ENCODE results near the gene MLLT10. TPM values are rescaled to one million over a fixed set of nuclear protein-coding genes. Genes with fewer than 3 reads are reported as not detected.

The MLLT10 gene
- total RNA-seq, 1 experiment from 2014 or later: 48.4 TPM

DNA sequence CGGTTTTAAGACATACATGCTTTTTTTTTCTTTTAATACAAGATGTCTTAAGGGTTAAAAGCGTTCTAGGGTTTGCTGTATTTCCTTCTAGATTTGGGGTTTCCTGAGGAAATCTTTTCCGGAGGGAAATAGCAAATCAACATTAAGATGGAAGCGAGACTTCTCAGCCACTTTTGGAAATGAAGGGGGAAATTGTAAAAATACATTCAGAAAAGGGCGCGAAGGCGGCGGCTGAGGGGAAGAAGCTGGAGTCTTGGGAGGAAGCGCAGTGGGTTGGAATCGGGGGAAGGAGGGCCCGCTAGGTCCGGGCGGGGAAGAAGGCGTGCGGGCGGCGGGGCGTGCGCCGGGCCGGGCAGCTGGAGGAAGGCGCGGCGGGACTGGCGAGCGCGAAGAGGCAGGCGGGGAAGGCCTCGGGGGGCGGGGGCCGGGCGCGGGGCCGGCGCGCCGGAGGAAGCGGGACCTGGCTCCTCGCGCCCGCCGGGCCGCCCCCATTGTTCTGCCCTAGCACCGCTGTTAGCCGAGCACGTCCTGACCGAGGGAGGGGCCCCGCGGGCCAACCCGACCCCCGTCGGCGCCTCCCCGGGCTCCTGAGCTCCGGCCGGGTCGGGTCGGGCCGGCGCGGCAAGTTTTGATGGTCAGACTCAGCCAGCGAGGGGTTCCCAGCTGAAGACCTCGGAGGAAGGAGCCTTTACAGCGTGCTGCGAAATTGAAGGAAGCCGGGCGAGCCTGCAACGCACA is 7.0 kb upstream of the MLLT10 start:
- no peaks in the 10 kb centered on the region for H3K36me3 ChIP-seq (ENCODE audit: low read depth)
- intact Hi-C loops (cut with micrococcal nuclease; ENCODE audit: unreplicated experiment): loop anchor here (1.0 to 10.0 kb wide), 5 partner anchors 9 to 908 kb away; no protein-coding TSS in a partner anchor
- H3K27ac ChIP-seq: peak overlapping the region; percentile 79
- H3K27me3 ChIP-seq (ENCODE audit: insufficient read depth, low read depth): no peaks in the 10 kb centered on the region
- peak overlapping the region; percentile 83 for H2AFZ ChIP-seq
- TF ChIP-seq, protein P1, sequence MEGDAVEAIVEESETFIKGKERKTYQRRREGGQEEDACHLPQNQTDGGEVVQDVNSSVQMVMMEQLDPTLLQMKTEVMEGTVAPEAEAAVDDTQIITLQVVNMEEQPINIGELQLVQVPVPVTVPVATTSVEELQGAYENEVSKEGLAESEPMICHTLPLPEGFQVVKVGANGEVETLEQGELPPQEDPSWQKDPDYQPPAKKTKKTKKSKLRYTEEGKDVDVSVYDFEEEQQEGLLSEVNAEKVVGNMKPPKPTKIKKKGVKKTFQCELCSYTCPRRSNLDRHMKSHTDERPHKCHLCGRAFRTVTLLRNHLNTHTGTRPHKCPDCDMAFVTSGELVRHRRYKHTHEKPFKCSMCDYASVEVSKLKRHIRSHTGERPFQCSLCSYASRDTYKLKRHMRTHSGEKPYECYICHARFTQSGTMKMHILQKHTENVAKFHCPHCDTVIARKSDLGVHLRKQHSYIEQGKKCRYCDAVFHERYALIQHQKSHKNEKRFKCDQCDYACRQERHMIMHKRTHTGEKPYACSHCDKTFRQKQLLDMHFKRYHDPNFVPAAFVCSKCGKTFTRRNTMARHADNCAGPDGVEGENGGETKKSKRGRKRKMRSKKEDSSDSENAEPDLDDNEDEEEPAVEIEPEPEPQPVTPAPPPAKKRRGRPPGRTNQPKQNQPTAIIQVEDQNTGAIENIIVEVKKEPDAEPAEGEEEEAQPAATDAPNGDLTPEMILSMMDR (conservative IDR thresholded peaks at IDR 0.05): no peak
- TF ChIP-seq EZH2 (IDR thresholded peaks at IDR 0.05; ENCODE audit: low read depth): no peak
- H3K4me1 ChIP-seq (replicated peaks; ENCODE audit: insufficient read depth): peaks cover 33% of the 10 kb centered on the region
- BruUV-seq (replicated peaks): TSS peak; percentile 59
- no peaks in the 10 kb centered on the region for H4K20me1 ChIP-seq (ENCODE audit: insufficient read depth)
- H3K4me3 ChIP-seq: peak overlapping the region; percentile 71
- H3K9me3 ChIP-seq (ENCODE audit: insufficient read depth, low read depth): no peaks in the 10 kb centered on the region
- ChIA-PET CTCF (no interaction called here), POLR2A (ENCODE audit: unreplicated experiment) (interaction anchor here (0.6 kb wide), 1 partner anchor 31 kb away, joined by 4 read pairs; no protein-coding TSS in a partner anchor)
- H3K79me2 ChIP-seq (ENCODE audit: low read depth): no peaks in the 10 kb centered on the region
- peak in 1 of 2 experiments; percentile 63 for DNase-seq
- H3K9me2 ChIP-seq (ENCODE audit: insufficient read depth): no peaks in the 10 kb centered on the region
- peak overlapping the region; percentile 98 for H3K4me2 ChIP-seq
- peaks cover 23% of the 10 kb centered on the region for H3F3A ChIP-seq (ENCODE audit: insufficient read depth, low read depth)

DNA sequence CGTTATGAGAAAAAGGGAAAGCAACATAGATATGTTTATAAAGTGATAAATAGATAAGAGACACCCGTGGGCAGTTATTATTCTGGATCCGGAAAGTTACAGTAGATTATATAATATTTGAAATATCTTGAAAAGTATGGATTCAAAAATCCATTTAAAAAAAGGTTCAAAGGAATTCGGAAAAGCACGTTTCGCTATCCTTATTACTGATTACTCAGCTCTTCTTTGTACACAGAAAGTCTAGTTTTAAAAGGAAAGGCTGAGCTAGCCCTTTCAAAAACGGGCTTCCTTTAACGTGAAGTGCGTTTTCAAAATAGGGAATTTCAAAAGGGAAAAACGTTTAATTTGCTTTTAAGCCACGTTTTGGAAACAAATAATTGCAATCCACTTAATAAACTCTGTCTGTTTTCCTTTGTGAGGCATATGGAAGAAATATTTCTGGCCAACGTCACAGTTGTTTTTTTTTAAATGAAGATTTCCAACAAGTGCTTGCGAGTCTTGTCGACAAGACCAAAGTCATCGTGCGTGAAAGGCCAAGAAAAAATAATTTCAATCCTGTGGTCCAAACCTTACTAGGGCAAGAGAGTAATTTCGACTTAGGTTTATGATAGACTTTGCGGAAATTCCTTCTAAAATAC is 6.3 kb upstream of the MLLT10 start:
- Histone ChIP-seq H3K27me3 (ENCODE audit: insufficient read depth, low read depth) (no peaks in the 10 kb centered on the region), H3F3A (ENCODE audit: insufficient read depth, low read depth) (peaks cover 23% of the 10 kb centered on the region), H3K9me2 (ENCODE audit: insufficient read depth) (no peaks in the 10 kb centered on the region), H2AFZ (peak overlapping the region; percentile 83), H3K9me3 (ENCODE audit: insufficient read depth, low read depth) (no peaks in the 10 kb centered on the region), H3K27ac (peak overlapping the region; percentile 79), H3K36me3 (ENCODE audit: low read depth) (no peaks in the 10 kb centered on the region), H4K20me1 (ENCODE audit: insufficient read depth) (no peaks in the 10 kb centered on the region), H3K4me2 (peak overlapping the region; percentile 98), H3K4me1 (replicated peaks; ENCODE audit: insufficient read depth) (peaks cover 38% of the 10 kb centered on the region), H3K4me3 (peak overlapping the region; percentile 71), H3K79me2 (ENCODE audit: low read depth) (no peaks in the 10 kb centered on the region)
- no peak for TF ChIP-seq EZH2 (IDR thresholded peaks at IDR 0.05; ENCODE audit: low read depth)
- TF ChIP-seq, protein P1 (conservative IDR thresholded peaks at IDR 0.05): no peak
- ChIA-PET CTCF (no interaction called here), POLR2A (ENCODE audit: unreplicated experiment) (interaction anchor here (0.6 kb wide), 1 partner anchor 32 kb away, joined by 4 read pairs; no protein-coding TSS in a partner anchor)
- DNase-seq: no peak
- no TSS peak for BruUV-seq (replicated peaks)
- intact Hi-C loops (cut with micrococcal nuclease; ENCODE audit: unreplicated experiment): loop anchor here (2.0 to 10.0 kb wide), 4 partner anchors 249 to 907 kb away; no protein-coding TSS in a partner anchor

DNA sequence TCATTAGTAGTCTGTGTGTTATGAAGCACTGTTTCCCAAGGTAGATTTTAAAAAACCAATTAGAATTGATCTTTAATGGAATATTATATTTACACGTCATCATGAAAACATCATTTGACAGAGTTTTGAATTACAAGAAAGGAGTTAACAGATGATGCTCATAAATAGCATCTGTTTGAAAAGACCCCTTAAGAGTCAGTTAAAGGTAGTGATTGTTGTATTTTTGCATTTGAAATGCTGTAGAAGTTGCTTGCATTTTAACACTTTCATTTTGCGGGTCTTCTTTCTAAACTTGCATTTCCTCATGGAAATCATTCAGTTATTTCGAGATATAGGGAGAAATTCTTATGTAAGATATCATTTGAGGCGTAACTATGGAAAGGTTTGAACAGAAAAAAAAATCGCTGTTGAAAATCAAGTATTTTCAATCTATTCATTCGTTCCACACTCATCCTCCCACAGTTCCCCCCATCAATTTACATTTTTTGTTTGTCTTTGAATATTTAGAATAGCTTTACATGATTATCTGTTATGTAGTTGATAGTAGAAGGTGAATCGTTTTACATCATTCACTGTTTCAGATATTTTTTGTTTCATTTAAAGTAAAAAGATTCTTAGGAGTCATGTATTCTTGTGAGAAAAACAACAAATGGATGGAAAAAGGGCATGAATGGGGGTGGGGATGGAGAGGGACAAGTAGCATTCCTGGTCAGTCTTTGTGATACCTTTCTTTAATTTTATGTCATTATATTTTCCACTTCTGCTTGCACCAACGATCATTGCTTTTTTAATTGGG is 5.6 kb upstream of the MLLT10 start:
- no TSS peak for BruUV-seq (replicated peaks)
- H3K79me2 ChIP-seq (ENCODE audit: low read depth): no peaks in the 10 kb centered on the region
- H2AFZ ChIP-seq: peak overlapping the region; percentile 83; the same call in 1 of the 2 replicates
- no peaks in the 10 kb centered on the region for H3K36me3 ChIP-seq (ENCODE audit: low read depth)
- H3K4me1 ChIP-seq (replicated peaks; ENCODE audit: insufficient read depth): peaks cover 35% of the 10 kb centered on the region
- H3K27ac ChIP-seq: peak overlapping the region; percentile 79
- intact Hi-C loops (cut with micrococcal nuclease; ENCODE audit: unreplicated experiment): loop anchor here (5.0 to 10.0 kb wide), 3 partner anchors 356 to 906 kb away; no protein-coding TSS in a partner anchor
- H3K27me3 ChIP-seq (ENCODE audit: insufficient read depth, low read depth): no peaks in the 10 kb centered on the region
- TF ChIP-seq, protein P1 (conservative IDR thresholded peaks at IDR 0.05): no peak
- TF ChIP-seq EZH2 (IDR thresholded peaks at IDR 0.05; ENCODE audit: low read depth): no peak
- H3F3A ChIP-seq (ENCODE audit: insufficient read depth, low read depth): peaks cover 30% of the 10 kb centered on the region
- POLR2A ChIA-PET (ENCODE audit: unreplicated experiment): interaction anchor here (0.7 kb wide), 2 partner anchors 66 to 405 kb away, joined by 3 to 4 read pairs; no protein-coding TSS in a partner anchor
- no peaks in the 10 kb centered on the region for H3K9me3 ChIP-seq (ENCODE audit: insufficient read depth, low read depth)
- peak overlapping the region; percentile 71; the same call in 1 of the 2 replicates for H3K4me3 ChIP-seq
- H3K4me2 ChIP-seq: peak overlapping the region; percentile 98
- no peaks in the 10 kb centered on the region for H3K9me2 ChIP-seq (ENCODE audit: insufficient read depth)
- no peaks in the 10 kb centered on the region for H4K20me1 ChIP-seq (ENCODE audit: insufficient read depth)
- no peak for DNase-seq
- CTCF ChIA-PET: no interaction called here

Measured in PC-9 (cell line).